Hippocampal formation (tissue), 2 donors: ENCODE results near the gene PPP1R12B.
"Not testable (repeated sequence)": the region's sequence is repeated elsewhere in the genome, so short reads cannot be mapped to it uniquely, and the experiment has no call there.

ENCODE experiments used
- DNase-seq, 2 donors: peaks; one replicate each; lab custom pipeline; 2025; lab: John Stamatoyannopoulos, UW

The PPP1R12B gene

DNA sequence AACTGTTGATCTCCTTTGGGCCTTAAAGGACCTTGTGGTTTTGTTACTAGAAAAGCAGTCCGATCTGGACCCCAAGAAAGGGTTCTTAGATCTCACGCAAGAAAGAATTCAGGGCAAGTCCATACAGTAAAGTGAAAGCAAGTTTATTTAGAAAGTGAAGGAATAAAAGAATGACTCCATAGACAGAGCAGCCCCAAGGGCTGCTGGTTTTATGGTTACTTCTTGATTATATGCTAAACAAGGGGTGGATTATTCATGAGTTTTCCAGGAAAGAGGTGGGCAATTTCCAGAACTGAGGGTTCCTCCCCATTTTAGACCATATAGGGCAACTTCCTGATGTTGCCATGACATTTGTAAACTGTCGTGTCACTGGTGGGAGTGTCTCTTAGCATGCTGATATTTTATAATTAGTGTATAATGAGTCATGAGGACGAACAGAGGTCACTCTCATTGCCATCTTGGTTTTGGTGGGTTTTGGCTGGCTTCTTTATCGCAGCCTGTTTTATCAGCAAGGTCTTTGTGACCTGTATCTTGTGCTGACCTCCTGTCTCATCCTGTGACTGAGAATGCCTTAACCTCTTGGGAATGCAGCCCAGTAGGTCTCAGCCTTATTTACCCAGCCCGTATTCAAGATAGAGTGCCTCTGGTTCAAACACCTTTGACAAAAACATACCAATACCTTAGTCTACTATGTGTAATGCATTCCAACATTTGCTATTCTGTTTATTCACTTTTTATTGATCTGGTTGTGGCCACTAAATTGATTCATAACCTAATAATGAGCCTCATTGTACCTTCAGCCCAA, 183.5 kb downstream of the PPP1R12B start:
- not testable (repeated sequence) for DNase-seq

DNA sequence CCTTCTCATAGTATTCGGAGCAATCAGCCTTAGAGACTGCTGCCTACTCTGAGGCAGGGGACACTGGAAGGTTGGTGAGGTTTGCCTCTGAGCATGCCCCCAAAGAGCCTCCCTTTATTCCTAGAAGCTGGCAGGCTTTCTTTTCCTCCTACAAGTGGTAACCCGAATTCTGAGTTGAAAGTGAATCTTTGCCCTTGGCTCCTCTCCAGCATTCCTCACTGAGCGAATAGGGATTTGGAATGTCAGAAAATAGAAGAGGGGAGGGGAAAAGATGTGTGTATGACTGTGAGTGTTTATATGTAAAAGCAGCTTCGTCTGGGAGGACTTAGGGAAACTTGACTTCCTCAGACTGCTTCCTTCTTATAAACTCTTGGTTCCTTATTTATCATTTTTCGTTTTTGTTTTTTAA, 190.7 kb downstream of the PPP1R12B start:
- DNase-seq = not testable (repeated sequence)

DNA sequence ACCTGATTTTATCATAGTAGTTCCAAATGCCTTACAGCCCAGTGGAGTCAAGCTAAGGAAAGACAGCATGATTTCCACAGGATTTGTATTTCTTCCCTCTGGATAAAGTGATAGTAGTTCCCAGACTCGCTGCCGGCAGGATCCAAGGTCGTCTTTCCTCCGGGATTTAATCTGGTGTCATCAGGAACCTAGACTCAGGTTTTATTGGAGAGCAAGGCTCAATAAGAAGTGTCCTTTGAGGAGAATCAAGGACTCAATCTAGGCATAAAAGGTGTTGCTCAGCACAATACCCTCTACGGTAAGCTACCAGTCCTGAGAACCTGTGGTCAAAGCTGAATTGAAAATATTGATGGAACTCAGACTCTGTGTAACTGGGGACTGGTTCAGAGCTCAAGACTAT, 191.1 kb downstream of the PPP1R12B start:
- DNase-seq = not testable (repeated sequence)

DNA sequence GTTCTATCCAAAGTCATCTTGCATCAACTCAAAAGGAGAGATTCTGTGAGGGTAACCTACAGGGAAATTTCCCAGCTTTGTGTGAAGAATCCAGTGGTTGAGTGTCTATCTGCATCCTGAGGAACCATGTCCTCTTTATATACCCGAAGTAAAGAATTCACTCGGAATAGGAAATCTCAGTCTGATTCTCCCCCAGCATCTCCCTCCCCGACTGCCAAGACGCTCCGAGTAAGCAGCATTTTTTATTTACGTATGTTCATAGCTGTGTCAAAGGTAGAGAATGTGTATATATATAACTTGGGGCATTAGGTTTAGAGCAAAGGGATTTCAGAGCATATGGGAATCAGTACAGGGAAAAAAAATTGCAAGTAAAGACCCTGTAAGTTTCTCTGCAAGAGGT, 191.5 kb downstream of the PPP1R12B start:
- DNase-seq = no peak

DNA sequence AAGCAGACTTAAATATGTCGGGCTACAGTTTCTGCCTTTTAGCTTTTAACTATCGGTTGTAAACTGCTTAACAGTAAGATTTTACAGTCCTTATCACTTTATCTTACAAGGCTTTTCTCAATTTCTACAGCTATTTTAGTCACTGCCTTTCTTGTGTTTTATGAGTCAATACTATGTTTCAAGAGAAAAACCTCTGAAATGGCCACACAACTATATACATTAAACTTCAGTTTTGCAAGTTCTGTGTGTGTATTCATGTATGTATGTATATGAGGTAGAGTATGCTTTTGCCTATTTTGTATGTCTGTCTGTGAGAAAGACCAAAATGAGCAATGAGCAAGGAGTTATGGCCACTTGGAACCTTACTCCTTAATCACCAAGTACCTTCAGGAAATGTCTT, 191.9 kb downstream of the PPP1R12B start:
- DNase-seq = no peak

DNA sequence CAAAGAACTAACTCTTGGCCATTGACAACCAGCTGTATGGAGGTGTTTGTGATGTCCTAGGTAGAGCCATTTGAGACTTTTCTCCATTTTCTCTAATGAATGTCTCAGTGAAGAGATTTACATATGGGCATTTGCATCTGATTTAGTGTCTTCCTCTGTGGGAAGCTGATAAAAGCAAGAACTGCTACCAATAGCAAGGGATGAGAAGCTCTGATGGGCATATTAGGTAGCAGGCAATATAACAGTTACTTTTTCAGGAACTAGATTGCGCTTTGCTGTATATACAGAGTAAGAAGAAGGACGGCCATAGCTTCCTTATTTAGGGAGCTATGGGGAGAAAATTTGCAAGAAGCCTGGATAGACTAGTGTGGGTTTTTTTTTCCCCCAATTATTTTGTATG, 192.4 kb downstream of the PPP1R12B start:
- not testable (repeated sequence) for DNase-seq

DNA sequence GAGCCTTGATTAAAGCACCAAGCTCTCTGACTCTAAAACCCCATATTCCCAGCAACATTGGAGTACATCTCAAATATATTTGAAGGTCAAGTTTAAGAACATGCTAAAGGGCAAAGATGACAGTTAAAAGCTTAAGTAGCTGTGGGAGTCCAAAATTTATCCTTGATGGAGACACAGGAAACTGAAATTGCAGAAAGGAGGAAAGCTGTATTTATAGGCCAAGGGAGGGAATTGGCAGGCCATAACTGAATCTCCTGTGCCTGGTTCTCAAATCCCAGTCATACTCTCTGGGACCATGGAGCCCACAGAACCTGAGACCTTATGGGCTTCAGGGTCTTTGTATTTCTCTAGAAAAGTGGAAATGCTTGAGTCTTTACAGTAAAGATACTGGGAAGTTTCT, 193.9 kb downstream of the PPP1R12B start:
- DNase-seq = not testable (repeated sequence)

DNA sequence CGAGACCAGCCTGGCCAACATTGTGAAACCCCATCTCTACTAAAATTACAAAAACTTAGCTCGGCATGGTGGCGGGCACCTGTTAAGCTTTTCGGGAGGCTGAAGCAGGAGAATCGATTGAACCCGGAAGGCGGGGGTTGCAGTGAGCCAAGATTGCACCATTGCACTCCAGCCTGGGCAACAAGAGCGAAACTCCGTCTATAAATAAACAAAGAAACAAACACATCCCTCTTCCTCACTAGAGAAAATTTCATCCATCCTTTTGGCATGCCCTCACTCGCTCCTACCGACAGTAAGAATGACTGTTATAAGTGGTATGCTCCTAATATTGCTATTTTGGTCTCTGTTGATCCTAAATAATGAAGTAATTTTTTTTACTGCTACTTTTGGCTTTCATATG, 195.0 kb downstream of the PPP1R12B start:
- DNase-seq = not testable (repeated sequence)

DNA sequence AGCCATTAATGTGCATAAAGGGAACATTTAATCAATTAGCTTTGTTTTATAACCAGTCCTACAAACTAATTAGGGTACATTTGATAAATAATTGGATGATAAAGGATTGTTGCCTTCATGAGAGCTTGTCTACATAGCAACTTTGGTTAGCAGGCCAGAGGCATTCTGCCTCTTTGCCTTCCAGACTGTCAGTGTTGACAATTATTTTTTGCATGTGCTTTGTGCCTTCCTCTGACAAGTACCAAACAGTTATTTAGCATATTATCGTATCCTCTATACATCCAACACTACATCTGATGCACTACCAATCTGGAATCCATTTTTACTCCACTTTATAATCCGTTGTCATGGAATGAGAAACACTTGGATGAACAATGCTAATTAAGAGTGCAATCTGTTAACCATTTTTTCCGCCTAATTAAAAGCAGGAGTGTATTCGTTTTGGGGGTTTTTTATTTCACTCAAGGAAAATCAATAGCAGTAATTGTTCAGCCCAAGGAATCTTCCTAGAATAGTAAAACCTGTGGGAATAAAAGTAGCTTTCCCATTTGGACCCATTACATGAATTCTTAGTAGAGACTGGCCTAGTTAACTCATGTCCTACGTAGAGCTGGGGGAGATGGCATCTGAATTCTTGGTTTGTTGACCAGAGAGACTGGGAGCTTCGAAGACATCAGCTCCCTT, 196.4 kb downstream of the PPP1R12B start:
- not testable (repeated sequence) for DNase-seq

DNA sequence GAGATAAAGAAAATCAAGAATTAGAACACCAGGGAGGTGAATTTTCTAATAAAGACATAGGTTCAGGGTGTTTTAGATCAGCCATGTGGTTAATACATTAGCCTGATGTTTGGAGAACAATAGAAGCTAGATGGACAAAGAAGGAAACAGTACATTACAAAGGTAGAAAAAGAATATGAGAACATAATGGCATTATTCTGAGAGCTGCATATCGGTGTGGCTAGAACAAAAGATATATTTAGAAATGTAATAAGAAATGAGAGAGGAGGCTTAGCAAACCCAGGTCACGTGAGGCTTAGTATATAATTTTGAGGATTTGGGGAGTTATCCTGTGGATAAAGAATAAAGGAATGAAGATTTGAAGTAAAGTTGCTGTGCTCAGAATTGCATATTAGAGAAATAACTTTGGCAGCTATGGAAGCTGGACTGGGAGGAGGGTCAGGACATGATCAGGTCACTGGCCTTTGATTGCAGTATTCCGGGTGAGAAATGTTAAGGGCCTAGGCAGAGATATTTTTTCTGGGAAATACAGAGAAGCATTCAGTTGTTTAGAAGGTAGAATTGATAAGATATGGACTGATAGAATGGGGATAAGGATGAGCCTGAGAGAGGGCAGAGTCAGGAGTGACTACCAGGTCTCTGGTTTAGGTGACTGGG, 197.3 kb downstream of the PPP1R12B start:
- DNase-seq = not testable (repeated sequence)

DNA sequence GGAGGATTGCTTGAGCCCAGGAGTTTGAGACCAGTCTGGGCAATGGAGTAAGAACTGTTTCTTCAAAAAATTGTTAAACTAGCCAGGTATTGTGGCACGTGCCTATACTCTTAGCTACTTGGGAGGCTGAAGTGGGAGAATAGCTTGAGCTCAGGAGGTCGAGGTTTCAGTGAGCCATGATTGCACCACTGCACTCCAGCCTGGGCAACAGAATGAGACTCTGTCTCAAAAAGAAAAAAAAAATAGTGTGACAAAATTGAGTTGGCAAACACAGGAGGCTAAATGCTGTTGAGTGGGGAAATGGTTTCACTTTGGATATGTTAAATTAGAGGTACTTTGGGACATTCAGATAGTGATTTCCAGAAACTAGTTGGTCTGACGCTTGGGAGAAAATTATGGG, 197.9 kb downstream of the PPP1R12B start:
- DNase-seq = not testable (repeated sequence)

DNA sequence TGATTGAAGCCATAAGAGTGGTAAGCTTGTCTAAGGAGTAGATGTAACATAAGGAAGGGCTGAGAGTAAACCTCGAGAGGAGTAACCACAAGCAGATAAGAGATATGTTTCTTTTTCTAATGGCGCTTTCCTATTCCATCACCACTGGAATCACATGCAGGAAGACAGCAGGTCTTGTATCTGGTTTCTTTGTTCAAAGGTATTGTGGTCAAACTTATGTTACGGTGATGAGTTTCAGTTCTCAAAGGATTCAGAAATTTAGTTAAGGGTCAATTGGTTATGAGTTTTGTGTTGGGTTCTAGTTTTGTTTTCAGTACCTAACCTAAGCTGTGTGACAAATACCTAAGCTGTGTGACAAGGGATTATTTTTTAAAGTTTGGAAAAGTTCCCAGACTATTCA, 198.3 kb downstream of the PPP1R12B start:
- not testable (repeated sequence) for DNase-seq

DNA sequence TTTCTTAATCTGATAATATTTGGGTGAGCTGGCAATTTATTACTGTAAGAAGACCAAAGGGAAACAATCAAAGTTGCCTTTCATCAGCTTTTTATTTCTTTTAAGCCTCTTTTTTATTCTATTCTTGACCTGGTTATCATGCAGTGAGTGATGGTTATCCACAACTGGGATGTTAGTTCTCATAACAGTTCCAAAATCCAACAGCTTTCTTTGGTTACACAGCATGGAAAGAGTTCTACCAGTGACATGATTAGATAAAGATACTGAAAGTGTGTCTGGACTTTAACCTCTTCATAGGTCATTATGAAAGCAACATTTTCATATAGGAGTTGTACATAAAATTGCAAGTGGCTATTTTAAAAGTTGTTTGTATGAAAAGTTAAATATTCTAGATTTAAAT, 198.7 kb downstream of the PPP1R12B start:
- DNase-seq = no peak

DNA sequence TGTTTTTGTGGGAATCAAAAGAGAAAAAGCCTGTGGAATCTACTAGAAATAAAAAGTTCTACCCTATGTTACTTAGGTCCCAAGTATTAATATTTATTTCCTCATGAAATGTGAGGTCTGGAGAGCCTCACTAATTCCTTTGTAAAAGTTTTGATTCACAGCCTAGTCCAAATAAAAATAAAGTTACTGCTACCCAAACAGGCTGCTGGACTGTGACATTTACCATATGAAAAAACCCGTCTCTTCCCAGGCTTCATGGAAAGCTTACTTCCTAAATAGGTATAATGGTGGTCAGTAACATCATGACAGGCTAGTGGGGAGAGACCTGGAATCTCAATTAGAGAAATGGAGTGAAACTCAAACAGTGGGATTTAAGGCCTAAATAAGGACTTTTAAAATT, 201.6 kb downstream of the PPP1R12B start:
- not testable (repeated sequence) for DNase-seq

DNA sequence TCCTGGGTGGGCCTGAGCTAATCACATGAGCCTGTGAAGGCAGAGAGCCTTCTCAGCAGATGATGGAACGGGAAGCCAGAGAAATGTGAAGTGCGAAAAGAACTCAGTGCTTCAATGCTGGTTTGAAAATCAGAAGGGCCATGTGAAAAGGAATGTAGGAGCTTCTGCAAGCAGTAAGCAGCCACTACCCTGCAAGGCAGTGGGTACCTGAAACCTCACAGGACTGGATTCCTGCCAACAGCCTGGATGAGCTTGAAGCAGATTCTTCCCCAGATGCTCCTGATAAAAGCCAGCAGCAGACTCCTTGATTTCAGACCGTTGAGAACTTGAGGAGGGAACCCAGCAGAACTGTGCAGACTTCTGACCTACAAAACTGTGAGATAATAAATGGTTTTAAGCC, 203.2 kb downstream of the PPP1R12B start:
- no peak for DNase-seq

DNA sequence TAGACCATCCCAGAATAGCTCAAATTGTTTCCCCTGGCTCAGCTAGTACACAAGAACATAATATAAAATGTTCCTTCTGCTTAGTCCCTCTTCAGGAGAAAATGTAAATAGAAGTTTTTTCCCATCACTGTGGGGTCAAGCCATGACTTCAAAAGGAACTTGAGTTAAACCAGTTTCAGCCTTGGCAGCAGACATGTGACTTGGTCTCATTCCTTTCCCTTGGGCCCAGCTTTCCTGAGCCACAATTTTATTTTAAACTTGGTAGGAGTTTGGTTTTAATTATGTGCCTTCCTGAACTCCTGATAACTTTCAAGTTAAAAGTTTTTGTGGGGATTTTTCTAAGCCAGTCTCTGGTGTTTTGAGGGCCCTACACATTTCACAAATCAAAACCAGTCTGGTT, 204.1 kb downstream of the PPP1R12B start:
- DNase-seq = not testable (repeated sequence)

DNA sequence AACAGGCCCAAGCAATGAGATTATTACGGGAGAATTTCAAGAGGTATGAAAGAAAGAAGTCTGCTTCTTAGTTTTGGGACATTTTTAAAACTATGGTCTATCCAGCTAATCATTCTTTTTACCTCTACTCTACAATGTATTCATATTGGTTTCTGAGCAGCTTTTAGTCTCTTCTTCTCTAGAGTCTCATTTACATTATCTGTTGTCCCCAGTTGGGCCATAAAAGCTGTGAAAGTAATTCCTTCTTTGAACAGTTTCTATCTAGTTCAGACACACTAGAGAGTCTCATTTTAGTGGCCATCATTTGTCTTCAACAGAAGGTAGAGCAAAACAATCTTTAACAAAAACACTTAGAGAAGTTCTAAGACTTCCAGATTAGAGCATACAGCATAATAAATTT, 204.6 kb downstream of the PPP1R12B start:
- not testable (repeated sequence) for DNase-seq

DNA sequence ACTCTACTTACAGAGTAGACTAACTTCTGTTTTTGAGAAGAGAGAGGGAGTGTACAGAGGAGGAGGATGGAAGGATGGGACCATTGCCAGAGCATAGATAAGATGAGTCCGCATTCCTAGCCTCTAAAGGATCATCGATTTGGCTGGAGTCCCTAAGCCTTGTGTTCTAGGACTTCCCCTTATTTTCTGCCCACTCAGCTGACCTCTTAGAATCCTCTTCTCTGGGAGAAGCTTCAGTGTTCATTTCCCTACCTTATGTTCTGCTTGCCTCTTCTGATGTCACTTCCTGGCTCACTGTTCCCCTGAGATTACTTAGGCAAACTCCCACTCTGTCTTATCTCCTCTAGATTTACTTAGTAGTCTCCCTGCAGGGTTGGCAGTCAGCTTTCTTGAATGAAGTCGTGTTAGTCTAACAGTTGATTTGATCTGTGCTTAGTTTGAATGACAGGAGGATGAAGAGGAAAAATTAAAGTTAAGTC, 205.1 kb downstream of the PPP1R12B start:
- no peak for DNase-seq

DNA sequence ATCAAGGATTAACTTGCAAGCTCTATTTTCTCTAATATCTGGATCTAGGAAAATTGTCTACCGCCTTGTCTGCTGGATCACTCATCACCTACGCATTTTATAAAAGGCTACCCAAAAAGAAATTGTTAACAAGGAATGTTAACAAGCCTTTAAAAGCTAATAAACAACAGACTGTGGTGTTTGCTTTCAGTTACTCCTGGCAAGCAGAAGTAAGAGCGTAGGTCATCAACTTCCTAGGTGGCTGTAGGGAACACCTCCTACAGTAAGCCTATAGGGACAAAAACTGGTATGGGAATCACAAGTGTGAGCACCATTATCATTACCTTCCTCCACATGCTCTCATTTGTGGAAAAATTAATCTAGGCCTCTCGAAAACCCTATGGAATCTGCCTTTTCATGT, 206.1 kb downstream of the PPP1R12B start:
- DNase-seq = not testable (repeated sequence)

DNA sequence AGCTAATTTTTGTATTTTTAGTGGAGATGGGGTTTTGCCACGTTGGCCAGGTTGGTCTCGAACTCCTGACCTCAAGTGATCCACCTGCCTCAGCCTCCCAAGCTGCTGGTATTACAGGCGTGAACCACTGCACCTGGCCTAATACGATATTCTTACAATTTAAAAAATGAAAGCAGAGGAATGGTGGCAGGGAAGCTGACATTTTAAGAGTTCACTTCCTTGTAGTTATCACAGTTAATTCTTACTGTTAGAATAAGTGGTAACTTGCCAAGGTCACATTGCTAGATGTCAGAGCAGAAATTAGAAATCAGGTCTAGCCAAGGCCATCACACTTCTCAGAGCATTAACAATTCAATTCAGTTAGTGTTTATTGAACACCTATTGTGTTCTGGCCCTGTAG, 207.5 kb downstream of the PPP1R12B start:
- DNase-seq = not testable (repeated sequence)

DNA sequence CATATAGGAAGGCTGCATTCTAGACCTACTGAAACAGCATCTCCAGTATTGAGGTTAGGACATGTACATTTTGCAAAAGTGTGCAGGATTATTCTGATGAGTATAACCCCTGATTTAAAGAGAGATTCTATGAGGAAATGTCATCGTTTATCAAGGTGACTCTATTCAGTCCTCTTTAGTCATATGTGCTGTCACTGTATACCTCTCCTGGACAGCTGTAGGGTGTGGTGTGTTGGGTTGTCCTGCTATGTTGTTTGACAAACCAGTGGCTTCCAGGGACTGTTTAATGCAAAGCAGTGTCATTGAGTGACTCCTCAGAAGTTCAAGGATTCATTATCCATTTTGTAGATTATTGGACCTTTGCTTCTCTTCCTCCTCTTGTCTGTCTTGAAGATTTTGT, 209.2 kb downstream of the PPP1R12B start:
- DNase-seq = not testable (repeated sequence)

DNA sequence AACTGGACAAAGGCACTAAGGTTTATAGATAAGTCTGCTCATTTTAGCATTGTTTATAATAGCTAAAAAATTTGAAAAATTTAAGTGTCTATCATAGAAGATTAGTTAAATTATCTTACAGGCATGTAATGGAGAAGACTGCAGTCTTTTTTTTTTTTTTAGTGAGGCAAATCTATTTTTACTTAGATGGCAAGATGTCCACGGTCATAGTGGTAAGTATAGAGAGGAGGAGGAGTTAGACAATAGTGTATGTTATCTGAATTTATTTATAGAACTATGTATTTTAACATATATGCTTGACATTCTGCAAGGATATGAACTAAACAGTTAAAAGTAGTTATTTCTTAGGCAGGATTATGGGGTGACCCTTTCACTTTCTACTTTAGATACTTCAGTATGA, 212.7 kb downstream of the PPP1R12B start:
- no peak for DNase-seq
